ENCODE results near the gene RBM4. TPM values are rescaled to one million over a fixed set of nuclear protein-coding genes. Genes with fewer than 3 reads are reported as not detected.
"Not testable (repeated sequence)": the region's sequence is repeated elsewhere in the genome, so short reads cannot be mapped to it uniquely, and the experiment has no call there.

RBM4 gene
- total RNA-seq, 1 experiment from 2014 or later: 94.4 TPM

GRCh38 chr11:66639066-66639813 is 737 bp downstream of the RBM4 start:
- H3K9ac ChIP-seq (ENCODE audit: low read length): peak overlapping the region; percentile 92
- peaks cover 98% of the 10 kb centered on the region for H3K79me2 ChIP-seq (ENCODE audit: insufficient read depth, low read length)
- TSS peak; percentile 57 for BruUV-seq (replicated peaks)
- peak overlapping the region; percentile 82 to 89 for H3K4me3 ChIP-seq (replicated peaks in 1 of 2; ENCODE audit: low read depth in 1 of 2, low read length in 2 of 2)
- peaks cover 41 to 55% of the 10 kb centered on the region in 2 experiments for H3K36me3 ChIP-seq (ENCODE audit: control insufficient read depth in 1 of 2, insufficient read depth in 2 of 2, low read length in 2 of 2)
- peak overlapping the region; percentile 83 for H3K4me2 ChIP-seq (ENCODE audit: low read length)
- H4K20me1 ChIP-seq (ENCODE audit: insufficient read depth): peaks cover 45% of the 10 kb centered on the region
- peak overlapping the region; percentile 66 for H3K27ac ChIP-seq (ENCODE audit: low read depth, low read length)
- no peaks in the 10 kb centered on the region for H3K9me3 ChIP-seq (ENCODE audit: control insufficient read depth in 1 of 2, insufficient read depth in 1 of 2, low read depth in 1 of 2, low read length in 2 of 2)
- peaks cover 4 to 29% of the 10 kb centered on the region in 2 experiments for H3K4me1 ChIP-seq (ENCODE audit: control insufficient read depth in 1 of 2, insufficient read depth in 2 of 2, low read length in 2 of 2)
- no peaks in the 10 kb centered on the region for H3K27me3 ChIP-seq (ENCODE audit: insufficient read depth, low read length)
- TF ChIP-seq CEBPB (IDR thresholded peaks at IDR 0.05; ENCODE audit: low read depth) (no peak), ZNF274 (IDR thresholded peaks at IDR 0.05; ENCODE audit: low read depth, low read length) (no peak), CBX3 (IDR thresholded peaks at IDR 0.05; ENCODE audit: low read depth) (no peak)
- no peak overlapping the region for H2AFZ ChIP-seq (ENCODE audit: low read depth, low read length, poor library complexity, severe bottlenecking)
- CTCF ChIA-PET: no interaction called here
- DNase-seq (ENCODE audit: low read depth, low spot score) (no peak), ATAC-seq (no peak)
- POLR2A ChIA-PET: interaction anchor here (1.0 to 3.8 kb wide), 6 partner anchors 16 to 93 kb away, joined by 3 to 36 read pairs (median 7); partner anchors contain the start of genes CCDC87, CCS, RBM14 and RBM4B
- no peaks in the 10 kb centered on the region for H3K9me2 ChIP-seq (ENCODE audit: insufficient read depth)
- RAD21 ChIA-PET (ENCODE audit: low non-redundant PET in 1 of 2, low total read pairs in 2 of 2, uncharacterized antibody in 2 of 2, unreplicated experiment in 2 of 2): no interaction called here
- intact Hi-C loops (cut with micrococcal nuclease): loop anchor here (1.0 kb wide), 1 partner anchor 23 kb away; the partner anchor contains the start of gene RBM14

GRCh38 chr11:66639814-66640340 is 1.4 kb downstream of the RBM4 start:
- Histone ChIP-seq H3K9ac (ENCODE audit: low read length) (peak overlapping the region; percentile 92), H3K36me3 (ENCODE audit: control insufficient read depth in 1 of 2, insufficient read depth in 2 of 2, low read length in 2 of 2) (peaks cover 47 to 56% of the 10 kb centered on the region in 2 experiments), H4K20me1 (ENCODE audit: insufficient read depth) (peaks cover 42% of the 10 kb centered on the region), H3K4me3 (replicated peaks in 1 of 2; ENCODE audit: low read depth in 1 of 2, low read length in 2 of 2) (peak overlapping the region; percentile 82 to 89), H3K4me2 (ENCODE audit: low read length) (peak overlapping the region; percentile 83), H3K27ac (ENCODE audit: low read depth, low read length) (0 out of 2 replicates have a peak overlapping the region, but pooled peaks have one; percentile 66), H3K79me2 (ENCODE audit: insufficient read depth, low read length) (peaks cover 98% of the 10 kb centered on the region), H3K4me1 (ENCODE audit: control insufficient read depth in 1 of 2, insufficient read depth in 2 of 2, low read length in 2 of 2) (peaks cover 4 to 29% of the 10 kb centered on the region in 2 experiments)
- RAD21 ChIA-PET (ENCODE audit: low non-redundant PET in 1 of 2, low total read pairs in 2 of 2, uncharacterized antibody in 2 of 2, unreplicated experiment in 2 of 2); H3K27me3 ChIP-seq (ENCODE audit: insufficient read depth, low read length); BruUV-seq (replicated peaks); H2AFZ ChIP-seq (ENCODE audit: low read depth, low read length, poor library complexity, severe bottlenecking); CTCF ChIA-PET; H3K9me3 ChIP-seq (ENCODE audit: control insufficient read depth in 1 of 2, insufficient read depth in 1 of 2, low read depth in 1 of 2, low read length in 2 of 2); ATAC-seq; H3K9me2 ChIP-seq (ENCODE audit: insufficient read depth); DNase-seq (ENCODE audit: low read depth, low spot score): not testable (repeated sequence)
- POLR2A ChIA-PET: interaction anchor here (0.6 to 1.3 kb wide), 3 partner anchors 9 to 24 kb away, joined by 3 read pairs; partner anchors contain the start of gene RBM14
- intact Hi-C loops (cut with micrococcal nuclease): loop anchor here (1.0 kb wide), 1 partner anchor 24 kb away; the partner anchor contains the start of gene RBM14
